GM21423 (cell line): ENCODE results near the gene EFCAB5.
"Not testable (repeated sequence)": the region's sequence is repeated elsewhere in the genome, so short reads cannot be mapped to it uniquely, and the experiment has no call there.

Experiments used
- ATAC-seq: cut with Tn5 transposase; IDR thresholded peaks from one replicate; pipeline ENCODE4 v1.9.1; 2021; ENCODE audit warnings: mild to moderate bottlenecking, moderate library complexity; ENCODE audit not compliant: unreplicated experiment

Gene EFCAB5

GRCh38 chr17:30000755-30001257, 59.4 kb downstream of the EFCAB5 start:
- ATAC-seq: no peak

DNA sequence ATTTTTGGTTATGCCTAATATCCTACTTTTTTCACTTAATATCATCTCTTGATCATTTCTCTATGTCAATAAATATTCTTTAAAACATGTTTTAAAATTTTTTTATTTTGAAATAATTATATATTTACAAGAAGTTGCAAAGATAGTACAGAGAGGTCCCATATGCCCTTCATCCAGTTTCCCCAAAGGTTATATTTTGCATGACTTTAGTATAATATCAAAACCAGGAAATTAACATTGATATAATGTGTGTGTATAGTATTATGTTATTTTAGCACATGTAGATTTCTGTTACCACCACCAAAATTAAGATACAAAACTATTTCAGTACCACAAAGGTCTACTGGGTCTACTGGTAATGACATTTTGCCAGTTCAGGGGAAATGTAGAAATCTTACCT, 60.7 kb downstream of the EFCAB5 start:
- ATAC-seq: no peak

- ATAC-seq: no peak
These were observed 64.4 kb downstream of the EFCAB5 start for GRCh38 chr17:30005709-30006320.

DNA sequence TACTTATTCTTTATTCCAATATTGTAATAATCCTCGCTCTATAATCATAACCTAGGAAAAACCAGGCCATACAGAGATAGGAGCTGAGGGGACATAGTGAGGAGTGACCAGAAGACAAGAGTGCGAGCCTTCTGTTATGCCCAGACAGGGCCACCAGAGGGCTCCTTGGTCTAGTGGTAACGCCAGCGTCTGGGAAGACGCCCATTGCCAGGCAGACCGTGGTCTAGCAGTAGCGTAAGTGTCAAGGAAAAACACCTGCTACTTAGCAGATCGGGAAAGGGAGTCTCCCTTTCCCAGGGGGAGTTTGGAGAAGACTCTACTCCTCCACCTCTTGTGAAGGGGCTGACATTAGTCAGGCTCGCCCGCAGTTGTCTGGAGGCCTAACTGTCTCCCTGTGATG, 70.5 kb downstream of the EFCAB5 start:
- ATAC-seq: not testable (repeated sequence)

GRCh38 chr17:30021708-30022317, 80.4 kb downstream of the EFCAB5 start:
- no peak for ATAC-seq

DNA sequence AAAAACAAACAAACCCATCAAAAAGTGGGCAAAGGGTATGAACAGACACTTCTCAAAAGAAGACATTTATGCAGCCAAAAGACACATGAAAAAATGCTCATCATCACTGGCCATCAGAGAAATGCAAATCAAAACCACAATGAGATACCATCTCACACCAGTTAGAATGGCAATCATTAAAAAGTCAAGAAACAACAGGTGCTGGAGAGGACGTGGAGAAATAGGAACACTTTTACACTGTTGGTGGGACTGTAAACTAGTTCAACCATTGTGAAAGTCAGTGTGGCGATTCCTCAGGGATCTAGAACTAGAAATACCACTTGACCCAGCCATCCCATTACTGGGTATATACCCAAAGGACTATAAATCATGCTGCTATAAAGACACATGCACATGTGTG, 83.9 kb downstream of the EFCAB5 start:
- ATAC-seq: not testable (repeated sequence)

DNA sequence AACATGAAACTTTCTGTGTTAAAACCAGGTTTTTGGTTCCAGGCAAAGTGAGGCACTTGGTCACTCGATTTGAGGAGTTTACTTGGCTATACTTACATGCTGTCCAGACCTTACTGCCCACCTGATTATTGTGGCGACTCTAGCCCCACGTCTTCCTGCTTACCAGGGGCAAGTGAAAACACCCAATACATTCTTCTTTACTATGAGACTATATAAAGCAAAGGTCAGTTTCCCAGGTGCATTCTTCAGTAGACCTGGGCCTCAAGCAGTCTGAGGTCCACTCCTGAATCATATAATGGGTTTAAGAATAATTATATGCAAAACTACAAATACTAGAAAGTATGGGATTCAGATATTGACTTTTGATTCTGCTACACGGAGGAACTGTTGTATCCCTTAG, 86.2 kb downstream of the EFCAB5 start:
- no peak for ATAC-seq

DNA sequence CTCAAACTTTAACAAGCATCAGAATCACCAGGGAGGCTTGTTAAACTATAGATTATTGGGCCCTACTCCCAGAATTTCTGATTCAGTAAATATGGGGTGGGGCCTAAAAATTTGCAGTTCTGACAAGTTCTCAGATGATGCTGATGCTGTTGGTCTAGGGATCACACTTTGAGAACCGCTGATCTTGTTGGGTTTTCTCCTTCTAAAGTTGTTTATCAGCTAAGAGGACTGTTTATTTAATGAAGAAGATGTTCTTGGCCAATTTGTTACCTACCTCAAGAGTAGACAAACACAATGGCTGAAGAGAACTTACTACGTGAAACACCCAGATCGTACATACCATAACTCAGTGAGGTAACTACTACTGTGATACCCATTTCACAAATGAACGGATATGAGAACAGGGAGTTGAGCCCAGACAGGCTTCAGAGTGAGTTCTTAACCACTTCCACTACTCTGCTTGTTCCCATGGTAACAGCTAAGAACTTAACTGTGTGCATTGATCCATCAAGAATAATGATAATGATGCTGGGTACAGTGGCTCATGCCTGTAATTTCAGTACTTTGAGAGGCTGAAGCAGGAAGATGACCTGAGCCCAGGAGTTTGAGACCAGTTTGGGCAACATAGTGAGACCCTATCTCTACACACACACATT, 89.9 kb downstream of the EFCAB5 start:
- no peak for ATAC-seq

- ATAC-seq: no peak
These were observed 93.9 kb downstream of the EFCAB5 start for GRCh38 chr17:30035369-30035768.

GRCh38 chr17:30040719-30041518, 99.5 kb downstream of the EFCAB5 start:
- not testable (repeated sequence) for ATAC-seq

DNA sequence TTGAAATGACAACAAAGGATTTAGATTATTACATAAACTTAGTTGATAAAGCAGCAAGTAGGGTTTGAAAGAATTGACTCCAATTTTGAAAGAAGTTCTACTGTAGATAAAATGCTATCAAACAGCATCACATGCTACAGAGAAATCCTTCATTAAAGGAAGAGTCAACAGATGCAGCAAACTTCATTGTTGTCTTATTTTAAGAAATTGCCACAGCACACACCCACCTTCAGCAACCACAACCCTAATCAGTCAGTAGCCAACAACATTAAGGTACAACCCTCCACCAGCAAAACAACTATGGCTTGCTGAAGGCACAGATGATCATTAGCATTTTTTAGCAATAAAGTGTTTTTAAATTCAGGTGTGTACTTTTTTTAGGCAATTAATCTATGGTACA, 100.1 kb downstream of the EFCAB5 start:
- no peak for ATAC-seq

GRCh38 chr17:30062372-30062771, 120.9 kb downstream of the EFCAB5 start:
- ATAC-seq: no peak

- ATAC-seq: no peak
These were observed 123.3 kb downstream of the EFCAB5 start for GRCh38 chr17:30064738-30065137.

- ATAC-seq: no peak
These were observed 127.0 kb downstream of the EFCAB5 start for GRCh38 chr17:30068465-30068864.

GRCh38 chr17:30074254-30074653, 132.8 kb downstream of the EFCAB5 start:
- no peak for ATAC-seq

- no peak for ATAC-seq
These were observed 133.3 kb downstream of the EFCAB5 start for GRCh38 chr17:30074730-30075129.

DNA sequence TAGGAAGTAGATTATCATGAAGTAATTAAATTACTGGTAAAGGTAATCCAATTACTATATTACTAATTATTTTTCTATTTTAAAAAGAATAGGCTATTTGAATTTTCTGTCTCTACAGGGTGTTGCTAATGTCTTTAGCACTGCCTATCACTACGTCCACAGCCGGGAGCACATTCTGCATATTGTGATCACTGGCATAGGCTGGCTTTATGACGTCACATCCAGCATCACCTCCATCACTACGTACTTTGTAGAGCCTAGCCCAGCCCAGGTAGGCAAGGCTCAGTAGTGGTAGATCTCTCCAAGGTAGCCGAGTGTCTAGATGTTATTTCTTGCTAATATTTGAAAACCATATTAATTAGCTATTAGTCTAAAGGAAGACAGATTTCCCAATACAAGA, 141.3 kb downstream of the EFCAB5 start:
- no peak for ATAC-seq

DNA sequence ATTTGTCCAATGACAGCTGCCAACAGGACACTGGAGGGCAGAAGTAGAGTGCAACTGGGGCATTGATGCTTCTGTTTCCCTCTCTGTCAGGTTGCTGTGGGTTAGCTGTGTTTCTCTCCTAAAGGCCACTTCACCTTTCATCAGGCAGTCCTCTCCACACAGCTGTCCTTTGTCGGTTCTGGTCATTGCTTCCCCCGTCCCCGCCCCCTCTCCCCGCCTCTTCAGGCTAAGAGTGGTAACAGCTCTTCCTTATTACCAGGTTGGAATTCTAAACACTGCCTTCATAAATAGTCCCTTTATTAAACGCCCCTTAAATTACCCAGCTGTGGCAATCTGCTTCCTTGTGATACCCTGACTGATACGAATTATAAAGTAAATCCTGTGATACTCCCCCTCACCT, 143.4 kb downstream of the EFCAB5 start:
- ATAC-seq: no peak

- no peak for ATAC-seq
These were observed 145.5 kb downstream of the EFCAB5 start for GRCh38 chr17:30086896-30087295.

- not testable (repeated sequence) for ATAC-seq
These were observed 146.0 kb downstream of the EFCAB5 start for GRCh38 chr17:30087431-30087830.

DNA sequence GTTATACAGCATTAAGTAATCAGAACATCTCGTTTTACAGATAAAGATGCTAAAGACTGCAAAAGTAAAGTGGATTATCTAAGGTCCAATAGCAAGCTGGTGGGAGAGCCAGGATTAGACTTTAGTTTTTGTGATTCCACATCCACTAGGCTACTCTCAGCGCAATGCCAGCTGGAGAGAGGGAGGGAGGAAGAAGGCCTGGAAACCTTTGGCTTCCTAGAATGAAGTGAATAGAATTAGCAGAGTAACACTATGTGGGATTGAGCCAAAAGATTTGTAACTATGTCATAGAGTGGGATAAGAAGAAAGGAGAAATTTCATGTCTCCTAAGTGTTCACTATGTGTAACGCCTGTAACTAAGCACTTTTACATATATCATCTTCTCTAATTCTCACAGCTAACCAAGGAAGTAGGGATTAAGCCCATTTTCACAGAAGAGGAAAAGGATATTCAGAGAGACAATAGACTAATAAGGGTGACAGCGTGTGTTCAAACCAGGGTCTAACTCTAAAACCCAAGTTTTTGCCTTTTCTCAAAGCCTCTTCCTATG, 149.8 kb downstream of the EFCAB5 start:
- ATAC-seq: no peak
